ENCODE results near the gene PCDH19. TPM values are rescaled to one million over a fixed set of nuclear protein-coding genes. Genes with fewer than 3 reads are reported as not detected.
"Not testable (repeated sequence)": the region's sequence is repeated elsewhere in the genome, so short reads cannot be mapped to it uniquely, and the experiment has no call there.

Gene PCDH19, protein sequence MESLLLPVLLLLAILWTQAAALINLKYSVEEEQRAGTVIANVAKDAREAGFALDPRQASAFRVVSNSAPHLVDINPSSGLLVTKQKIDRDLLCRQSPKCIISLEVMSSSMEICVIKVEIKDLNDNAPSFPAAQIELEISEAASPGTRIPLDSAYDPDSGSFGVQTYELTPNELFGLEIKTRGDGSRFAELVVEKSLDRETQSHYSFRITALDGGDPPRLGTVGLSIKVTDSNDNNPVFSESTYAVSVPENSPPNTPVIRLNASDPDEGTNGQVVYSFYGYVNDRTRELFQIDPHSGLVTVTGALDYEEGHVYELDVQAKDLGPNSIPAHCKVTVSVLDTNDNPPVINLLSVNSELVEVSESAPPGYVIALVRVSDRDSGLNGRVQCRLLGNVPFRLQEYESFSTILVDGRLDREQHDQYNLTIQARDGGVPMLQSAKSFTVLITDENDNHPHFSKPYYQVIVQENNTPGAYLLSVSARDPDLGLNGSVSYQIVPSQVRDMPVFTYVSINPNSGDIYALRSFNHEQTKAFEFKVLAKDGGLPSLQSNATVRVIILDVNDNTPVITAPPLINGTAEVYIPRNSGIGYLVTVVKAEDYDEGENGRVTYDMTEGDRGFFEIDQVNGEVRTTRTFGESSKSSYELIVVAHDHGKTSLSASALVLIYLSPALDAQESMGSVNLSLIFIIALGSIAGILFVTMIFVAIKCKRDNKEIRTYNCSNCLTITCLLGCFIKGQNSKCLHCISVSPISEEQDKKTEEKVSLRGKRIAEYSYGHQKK (N-terminal part only)
- total RNA-seq, result 0.66 TPM

DNA sequence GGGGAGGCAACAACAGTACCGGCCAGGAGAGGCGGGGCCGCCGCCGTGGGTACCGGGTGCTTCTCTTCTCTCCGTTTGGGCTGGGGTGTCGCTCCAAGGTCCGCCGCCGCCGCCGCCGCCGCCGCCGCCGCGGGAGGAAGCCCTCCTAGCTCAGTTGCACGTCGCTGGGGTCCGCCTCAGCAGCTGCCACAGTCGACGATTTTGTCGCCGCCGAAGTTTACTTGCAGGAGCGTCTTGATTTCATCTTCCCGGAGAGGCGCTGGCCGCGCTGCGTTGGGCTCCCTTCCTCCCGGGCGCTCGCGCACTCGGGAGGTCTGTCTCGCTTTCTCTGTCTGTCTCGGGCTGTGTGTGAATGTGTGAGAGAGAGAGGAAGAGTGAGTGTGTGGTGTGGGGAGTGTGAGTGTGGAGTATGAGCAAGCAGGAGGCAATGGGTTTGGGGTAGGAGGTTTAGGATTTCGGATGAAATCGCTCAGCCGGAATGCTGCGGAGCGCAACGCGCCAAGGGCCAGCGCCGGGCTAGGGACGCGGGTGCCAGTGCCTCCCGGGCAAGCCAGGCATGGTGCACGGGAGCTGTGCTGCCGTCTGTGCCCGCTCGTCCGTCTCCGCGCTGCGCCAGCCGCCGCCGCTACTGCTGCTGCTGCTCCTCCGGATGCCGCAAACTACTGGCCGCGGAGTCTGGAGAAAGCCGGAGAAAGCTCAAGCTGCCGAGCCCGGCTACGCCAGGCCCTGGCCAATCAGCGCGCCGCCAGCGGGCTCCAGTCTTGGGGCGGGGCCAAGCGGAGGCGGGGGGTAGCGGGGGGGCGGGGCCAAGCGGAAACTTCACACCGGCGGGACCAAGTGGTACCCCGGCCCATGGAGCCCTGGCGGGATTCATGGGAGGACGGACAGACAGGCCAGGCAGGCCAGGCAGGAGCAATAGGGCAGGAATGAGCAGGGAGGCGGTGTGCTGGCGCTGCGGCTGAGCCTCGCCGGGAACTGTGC, at the start of gene PCDH19:
TSS of gene PCDH19 (minus strand) at position 664 of the 981 bp plus-strand sequence. CDS start 1,676 bp downstream, outside the sequence.
- peak; percentile 40 for DNase-seq (ENCODE audit: low spot score)

DNA sequence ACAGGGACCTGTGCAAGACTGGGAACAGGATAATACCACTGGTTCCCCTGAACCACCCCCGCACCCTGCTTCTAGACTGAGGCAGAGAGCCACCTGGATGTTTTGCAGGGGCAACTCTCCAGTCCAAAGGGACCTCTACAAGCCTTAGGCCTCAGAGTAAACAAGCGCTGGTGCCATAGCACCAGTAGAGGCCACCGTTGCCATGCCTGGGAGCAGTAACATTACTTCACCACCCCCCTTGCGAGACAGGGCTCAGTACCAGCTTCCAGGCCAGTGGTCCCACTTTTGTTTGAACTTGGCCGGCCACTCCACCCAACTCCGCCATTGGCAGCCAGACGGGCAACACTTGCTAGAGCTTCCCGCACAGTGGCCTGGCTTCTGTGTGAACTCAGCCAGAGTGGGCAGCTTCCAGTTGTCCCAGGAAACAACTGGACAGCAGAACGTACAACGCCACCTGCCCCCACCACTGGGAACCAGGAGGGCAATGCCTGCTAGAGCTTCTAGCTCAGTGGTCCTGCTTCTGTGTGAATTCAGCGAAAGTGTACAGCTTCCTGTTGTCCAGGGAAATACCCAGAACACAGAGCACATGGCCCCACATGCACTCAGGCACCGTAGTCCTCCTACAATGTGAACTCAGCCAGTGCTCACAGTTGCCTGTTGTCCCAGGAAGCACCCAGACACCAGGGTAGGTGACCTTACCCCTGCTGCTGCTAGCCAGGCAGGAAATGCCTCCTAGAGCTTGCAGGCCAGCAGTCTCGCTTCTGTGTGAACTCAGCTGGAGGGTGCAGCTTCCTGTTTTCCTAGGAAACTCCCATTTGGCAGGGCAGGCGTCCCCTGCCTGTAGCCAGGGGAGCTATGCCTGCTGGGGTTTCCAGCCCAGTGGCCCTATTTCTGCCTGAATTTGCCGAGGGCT, 39.9 kb upstream of the PCDH19 start:
- DNase-seq (ENCODE audit: low spot score), result peak; percentile 16

DNA sequence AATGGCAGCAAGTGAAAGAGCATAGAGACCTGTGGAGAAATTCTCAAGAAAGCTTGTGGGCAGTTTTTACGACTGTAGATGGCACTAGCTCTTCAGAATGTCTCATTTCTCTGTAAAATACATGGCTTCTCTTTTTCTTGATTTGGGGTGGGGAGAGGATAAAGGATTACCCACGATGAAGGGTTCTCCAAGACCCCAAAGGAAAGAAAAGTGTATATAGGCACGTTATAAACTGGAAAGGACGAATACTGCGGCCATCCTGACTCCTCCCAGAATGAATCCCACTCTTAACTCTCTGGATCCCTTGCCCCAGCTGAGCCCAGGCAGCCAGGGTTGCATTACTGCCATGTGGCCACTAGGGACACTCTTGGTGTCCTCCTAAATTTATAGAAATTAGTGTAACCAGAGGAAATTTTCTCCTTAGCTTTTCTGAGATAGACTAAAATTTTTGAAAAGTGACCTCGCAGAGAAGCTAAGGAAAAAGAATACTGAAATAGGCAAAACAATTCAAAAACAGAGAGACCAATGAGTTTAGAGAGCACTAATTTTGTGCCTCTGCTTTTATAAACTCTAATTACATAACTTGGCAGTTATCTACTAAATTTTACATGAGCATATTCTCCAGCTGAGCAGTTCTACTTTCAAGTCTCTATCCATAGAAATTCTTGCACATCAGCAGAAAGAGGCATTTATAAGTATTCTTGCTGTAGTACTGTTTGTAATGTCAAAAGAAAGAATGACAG, 37.8 kb upstream of the PCDH19 start:
- DNase-seq (ENCODE audit: low spot score), result peak; percentile 29

DNA sequence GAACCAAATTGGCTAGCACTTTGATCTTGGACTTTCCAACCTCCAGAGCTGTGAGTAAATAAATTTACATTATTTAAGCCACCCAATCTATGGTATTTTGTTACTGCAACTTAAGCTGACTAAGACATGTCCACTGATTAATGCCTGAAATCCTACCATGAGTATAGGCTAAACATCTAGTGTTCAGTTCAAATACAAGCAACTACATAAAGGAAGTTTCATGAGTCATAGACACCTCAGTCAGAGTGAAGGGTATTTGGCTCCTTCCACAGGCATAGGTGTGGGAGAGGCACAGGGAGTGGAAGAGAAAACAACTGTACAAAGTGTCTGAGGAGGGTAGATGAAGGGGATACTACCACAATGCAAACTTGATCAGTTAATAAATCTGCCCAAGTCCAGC, 35.5 kb upstream of the PCDH19 start:
- DNase-seq (ENCODE audit: low spot score), result no peak

DNA sequence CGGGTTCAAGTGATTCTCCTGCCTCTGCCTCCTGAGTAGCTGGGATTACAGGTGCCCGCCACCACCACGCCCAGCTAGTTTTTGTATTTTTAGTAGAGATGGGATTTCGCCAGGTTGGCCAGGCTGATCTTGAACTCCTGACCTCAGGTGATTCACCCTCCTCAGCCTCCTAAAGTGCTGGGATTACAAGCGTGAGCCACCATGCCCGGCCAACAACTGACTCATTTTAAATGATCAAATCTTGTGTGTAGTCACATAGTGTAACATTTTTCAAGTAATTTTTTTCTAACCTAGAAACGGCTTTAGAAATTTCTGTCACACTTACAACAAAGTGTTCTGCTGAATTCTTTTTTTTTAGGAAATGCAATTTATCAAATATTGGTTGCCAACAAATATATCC, 31.2 kb upstream of the PCDH19 start:
- not testable (repeated sequence) for DNase-seq (ENCODE audit: low spot score)

DNA sequence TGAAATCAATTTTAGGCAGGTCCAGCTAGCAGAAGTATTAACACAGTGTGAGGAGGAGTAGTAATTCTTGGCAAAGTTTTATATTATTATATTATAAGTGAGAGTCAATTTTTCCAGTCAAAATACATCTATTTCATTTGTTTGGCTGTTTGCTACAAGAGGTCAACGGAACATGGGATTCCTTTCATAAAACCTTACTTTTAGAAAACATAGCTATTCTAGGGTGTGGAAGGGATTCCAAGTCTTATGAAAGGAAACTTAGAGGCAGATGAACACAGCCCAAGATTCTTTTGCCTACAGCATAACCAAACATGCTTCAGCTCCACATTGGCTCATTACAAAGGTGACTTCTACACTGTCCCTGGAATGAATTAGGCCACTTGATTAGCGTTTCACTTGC, 29.9 kb upstream of the PCDH19 start:
- no peak for DNase-seq (ENCODE audit: low spot score)

DNA sequence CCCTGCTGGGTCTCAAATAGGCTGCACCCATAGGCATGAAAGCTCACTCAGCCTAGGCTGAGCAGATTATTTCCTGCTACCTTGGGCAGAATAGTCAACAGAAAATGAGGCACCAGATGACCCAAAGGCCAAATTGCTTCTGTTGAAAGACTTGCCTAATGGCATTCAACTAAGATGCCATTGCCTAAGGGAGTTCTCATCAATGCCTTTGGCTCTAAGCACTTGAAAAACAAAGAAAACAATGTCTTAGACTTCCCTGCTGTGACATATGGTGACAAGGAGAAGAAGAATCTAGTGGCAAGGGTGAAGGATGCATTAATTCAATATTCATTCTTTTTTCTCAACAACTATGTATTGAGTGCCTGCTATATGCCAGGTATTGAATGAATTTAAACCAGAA, 25.7 kb upstream of the PCDH19 start:
- DNase-seq (ENCODE audit: low spot score), result no peak

DNA sequence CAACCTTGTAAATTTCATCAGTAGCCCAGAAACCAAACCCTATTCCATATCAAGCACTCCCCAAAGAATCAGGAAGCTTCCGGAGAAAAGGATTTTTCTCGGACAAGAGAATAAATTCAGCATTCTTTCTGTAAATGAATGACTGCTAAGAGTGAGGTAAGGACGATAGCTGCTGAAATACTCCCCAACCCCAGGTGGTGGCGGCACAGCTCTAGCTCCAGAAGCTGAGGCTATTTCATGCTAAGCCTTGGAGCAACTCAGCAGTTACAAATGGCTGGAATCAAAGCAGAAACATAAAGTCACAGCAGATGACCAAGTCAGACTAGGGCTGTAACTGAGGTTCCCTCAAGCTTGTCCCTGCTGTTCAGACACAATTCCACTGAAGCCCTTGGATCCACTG, 13.9 kb upstream of the PCDH19 start:
- DNase-seq (ENCODE audit: low spot score), result no peak

DNA sequence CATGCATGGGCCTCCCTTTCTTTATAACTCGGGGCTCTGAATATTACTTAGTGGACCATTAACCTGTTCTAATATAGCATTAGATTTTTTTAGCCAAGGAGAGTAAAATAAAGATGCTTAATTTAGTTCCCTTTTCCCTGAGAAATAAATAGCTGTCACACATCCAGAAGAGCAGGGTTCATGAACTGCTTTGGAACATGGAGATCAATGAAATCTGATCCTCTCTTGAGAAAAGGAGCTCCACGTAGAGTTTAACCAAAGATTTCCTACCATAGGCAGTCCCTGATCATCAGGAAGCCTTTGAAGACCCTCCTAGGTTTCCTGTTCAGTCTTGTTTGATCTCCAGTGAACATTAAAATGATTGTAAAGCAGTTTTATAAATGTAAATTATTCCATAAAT, 8.5 kb upstream of the PCDH19 start:
- DNase-seq (ENCODE audit: low spot score), result no peak

DNA sequence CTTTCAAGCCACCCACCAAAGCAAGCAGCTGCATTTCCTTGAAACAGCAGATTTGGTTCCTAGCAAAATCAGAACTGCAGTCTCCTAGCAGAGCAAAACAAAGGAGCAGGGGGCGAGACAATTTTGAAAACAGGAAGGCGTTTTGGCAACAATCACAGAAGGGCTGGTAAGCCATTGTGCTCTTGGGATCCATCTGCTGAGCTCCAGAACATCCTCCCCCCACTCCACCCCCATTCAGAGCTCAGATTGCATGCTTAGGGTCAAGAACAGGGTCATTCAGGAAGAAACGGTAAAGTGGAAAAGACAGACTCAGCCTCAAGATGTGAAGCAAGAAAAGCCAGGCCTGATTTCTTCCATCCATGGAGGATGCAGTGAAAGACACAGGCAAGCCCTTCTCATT, 7.6 kb upstream of the PCDH19 start:
- no peak for DNase-seq (ENCODE audit: low spot score)

DNA sequence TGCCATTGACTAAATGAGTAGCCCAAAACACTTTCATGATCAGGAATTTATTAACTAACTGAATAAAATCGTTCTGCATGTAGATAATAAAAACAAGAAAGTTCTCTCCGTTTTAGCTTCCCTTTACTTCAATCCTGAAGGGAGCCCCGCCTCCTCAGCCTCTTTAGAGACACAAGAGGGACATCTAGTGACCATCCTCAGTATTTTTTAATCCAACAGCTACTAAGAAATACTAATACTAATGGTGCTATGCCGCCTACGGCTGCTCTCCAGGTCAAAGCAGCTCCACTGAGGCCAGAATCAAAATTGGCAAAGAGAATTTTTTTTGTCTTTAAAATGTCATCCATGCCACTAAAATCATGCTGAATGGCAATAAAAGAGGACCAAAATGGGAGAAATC, 3.2 kb upstream of the PCDH19 start:
- DNase-seq (ENCODE audit: low spot score), result peak; percentile 34

DNA sequence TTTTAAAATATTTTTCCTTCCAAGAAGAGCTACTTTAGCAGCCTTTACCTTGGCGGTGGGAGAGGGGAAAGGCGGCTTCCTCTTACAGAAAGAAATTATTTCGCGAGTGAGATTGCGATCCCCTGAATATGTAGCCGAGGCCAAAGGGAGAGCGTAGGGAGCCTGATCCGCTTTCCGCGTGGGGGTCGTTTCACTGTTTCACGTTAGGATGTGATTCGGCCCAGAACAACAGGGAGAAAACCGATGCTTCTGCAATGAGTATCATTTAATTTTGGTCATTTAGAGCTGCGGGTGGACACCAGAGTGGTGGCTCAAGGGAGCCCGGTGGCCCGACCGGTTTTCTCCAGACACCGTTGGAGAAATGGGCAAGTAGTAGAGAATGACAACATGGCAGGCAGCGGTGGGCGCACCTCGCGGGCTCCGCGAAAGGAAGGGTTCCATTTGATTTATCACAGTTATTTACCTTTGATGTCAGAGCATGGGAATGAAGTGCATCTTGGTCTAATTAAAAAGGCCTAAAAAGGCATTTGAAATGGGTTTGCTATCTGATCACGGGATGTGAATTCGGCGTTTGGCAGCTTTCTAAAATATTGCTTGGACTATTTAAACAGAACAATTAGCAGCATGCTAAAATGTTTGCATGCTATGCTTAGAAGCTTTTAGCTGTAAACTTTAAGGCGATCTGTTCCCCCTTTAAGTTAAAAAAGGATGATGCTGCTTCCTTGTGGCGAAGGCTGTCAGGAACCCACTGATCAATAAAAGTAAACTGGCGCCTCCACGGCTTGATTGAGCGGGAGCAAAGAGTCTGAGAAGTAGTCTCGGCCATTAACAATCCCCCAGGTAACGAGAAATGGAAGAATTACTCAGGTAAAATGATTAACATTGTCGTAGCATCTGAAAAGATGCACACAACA, 2.0 kb upstream of the PCDH19 start:
- no peak for DNase-seq (ENCODE audit: low spot score)

DNA sequence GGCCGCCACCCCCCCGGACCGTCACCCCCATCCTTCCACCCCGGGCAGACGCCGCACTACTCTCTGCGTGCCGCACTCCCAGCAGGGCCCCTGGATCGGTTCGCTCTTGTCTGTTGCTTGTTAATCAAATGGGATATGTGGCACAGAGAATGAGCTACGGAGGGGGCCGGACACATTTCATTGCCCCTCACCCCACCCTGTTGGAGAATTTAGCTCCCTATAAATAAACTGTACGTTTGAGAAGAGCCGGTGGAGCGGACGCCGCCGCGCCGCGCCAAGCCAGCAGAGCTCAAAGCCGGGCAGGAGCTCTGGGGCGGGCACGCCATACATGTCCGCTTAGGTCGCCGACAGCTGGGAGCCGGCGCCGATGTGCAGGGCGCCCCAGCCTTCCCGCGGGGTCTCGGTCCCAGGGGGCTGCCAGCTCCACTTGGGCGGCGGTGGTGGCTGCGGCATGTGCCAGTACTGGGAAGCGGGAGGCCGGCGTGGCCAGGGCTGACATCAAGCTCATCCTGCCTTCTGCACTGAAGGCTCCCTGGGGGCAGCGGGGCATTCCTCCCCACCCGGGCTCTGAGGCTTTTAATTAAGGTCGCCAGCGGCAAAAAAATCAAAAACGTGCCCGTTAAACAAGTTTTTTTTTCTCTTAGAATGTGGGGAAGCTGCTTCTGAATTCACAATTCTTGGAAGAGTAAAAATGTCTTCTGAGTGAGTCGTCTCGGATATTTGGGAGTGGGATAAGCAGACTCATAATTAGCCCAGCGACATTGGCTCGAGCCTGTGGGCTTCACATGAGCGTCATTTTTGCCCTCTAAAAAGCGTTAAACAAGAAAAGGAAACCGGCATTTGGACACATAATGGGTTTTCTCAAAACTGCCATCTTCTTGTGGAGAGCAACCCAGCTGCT, 1.1 kb upstream of the PCDH19 start:
- DNase-seq (ENCODE audit: low spot score), result no peak

DNA sequence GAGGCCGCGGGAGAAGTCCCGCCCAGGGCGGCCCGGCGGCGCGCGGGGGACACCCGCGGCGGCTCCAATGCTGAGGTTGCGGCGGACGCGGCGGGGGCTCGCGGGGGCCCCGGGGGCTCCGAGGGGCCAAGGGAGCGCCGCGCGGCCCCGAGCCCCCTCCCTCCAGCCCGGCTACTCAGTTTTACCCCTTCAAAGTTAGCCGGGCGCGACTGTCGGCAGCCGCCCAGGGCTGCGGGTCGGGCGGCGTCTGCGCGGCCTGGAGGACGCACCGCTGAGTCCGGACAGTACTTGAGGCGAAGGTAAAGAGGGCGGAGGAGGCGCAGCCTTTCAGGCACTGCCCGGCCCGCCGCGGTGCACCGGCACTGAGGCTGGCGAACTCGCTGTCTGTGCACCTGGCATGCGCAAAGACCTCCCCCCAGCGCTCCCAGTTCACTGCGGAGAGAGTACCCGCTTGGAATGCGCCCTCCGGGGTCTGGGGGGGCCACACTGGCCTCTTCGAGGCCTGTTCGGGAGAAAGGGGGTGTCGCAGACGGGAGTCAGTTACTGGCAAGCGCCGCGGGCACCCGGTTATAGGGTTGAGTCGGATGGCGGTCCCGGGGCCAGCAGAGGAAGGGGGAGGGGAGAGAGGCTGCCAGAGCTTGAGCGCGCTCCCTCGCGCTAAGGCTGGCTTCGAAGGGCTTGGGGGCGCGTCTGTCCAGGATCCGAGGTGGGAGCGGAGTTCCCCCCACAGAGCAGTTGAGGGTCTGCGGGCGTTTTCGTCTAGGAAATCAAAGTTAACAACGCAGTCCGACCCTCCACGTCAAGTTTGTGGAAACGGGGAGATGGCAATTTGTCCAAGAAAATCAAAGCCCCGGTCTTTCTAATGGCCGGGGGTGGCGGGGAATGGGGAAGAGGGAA, 1.1 kb downstream of the PCDH19 start:
- no peak for DNase-seq (ENCODE audit: low spot score)

DNA sequence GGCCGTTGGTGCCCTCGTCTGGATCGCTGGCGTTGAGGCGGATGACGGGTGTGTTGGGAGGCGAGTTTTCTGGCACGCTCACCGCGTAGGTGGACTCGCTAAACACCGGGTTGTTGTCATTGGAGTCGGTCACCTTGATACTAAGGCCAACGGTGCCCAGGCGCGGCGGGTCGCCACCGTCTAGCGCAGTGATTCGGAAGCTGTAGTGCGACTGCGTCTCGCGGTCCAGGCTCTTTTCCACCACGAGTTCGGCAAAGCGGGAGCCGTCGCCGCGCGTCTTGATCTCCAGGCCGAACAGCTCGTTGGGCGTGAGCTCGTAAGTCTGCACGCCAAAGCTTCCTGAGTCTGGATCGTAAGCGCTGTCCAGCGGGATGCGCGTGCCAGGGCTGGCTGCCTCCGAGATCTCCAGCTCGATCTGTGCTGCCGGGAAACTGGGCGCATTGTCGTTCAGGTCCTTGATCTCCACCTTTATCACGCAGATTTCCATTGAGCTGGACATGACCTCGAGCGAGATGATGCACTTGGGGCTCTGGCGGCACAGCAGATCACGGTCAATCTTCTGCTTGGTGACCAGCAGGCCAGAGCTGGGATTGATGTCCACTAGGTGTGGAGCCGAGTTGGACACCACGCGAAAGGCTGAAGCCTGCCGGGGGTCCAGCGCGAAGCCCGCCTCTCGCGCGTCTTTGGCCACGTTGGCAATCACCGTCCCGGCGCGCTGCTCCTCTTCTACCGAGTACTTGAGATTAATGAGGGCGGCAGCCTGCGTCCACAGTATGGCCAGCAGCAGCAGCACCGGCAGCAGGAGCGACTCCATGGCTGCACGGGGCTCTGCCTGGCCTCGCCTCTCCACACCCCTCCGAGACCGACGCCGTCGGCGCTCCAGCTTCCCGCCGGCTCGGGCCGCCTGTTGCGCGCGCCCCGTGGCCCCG, 2.0 kb downstream of the PCDH19 start:
- DNase-seq (ENCODE audit: low spot score), result no peak

All from mucosa of gallbladder (tissue), 1 donor.